H1 (cell line): Measurements from ENCODE around the gene ABCB11. TPM values are rescaled to one million over a fixed set of nuclear protein-coding genes. Genes with fewer than 3 reads are reported as not detected.

Experiments used
- CTCF ChIA-PET: fragments of 300-600 bp; sonication (Branson Sonifier 250); formaldehyde crosslinking; loops from one replicate; lab custom pipeline; 2021; ENCODE audit not compliant: partially characterized antibody; lab: Charles Lee
- POLR2A ChIA-PET: fragments of 300-600 bp; sonication (Branson Sonifier 250); formaldehyde crosslinking; loops from one replicate; lab custom pipeline; 2021; ENCODE audit warnings: inconsistent platforms; ENCODE audit not compliant: partially characterized antibody; lab: Charles Lee
- DNase-seq, 2 experiments: peaks; one replicate each; pipeline versions ENCODE4 v3.0.0 to v3.0.0-alpha.2; 2010 to 2022; ENCODE audit warnings: low spot score in 2 of 2, low read depth in 1 of 2, mixed read lengths in 1 of 2
- FAIRE-seq: peaks from 2 replicates; lab custom pipeline; 2011; peaks lifted over from hg19 to GRCh38; lab: Jason Lieb, UNC
- H2AFZ ChIP-seq: 2 replicates; pipeline ENCODE4 v1.8.1; 2012; ENCODE audit warnings: low read length, inconsistent platforms
- H2AK5ac ChIP-seq: 2 replicates; pipeline ENCODE4 v1.6.1; 2013; ENCODE audit warnings: low read depth, low read length
- H2BK120ac ChIP-seq: replicated peaks from 2 replicates; pipeline ENCODE3; 2013; ENCODE audit warnings: low read depth, low read length, inconsistent platforms
- H2BK12ac ChIP-seq: 2 replicates; pipeline ENCODE4 v1.6.1; 2013; ENCODE audit warnings: low read depth, low read length
- H2BK15ac ChIP-seq: 2 replicates; pipeline ENCODE4 v1.6.1; 2013; ENCODE audit warnings: low read length
- H2BK20ac ChIP-seq: 2 replicates; pipeline ENCODE4 v1.6.1; 2013; ENCODE audit warnings: low read length
- H2BK5ac ChIP-seq: 2 replicates; pipeline ENCODE4 v1.6.1; 2013; ENCODE audit warnings: low read depth, low read length
- H3K14ac ChIP-seq: 2 replicates; pipeline ENCODE4 v1.6.1; 2013; ENCODE audit warnings: inconsistent platforms; ENCODE audit not compliant: insufficient read length
- H3K18ac ChIP-seq: 2 replicates; pipeline ENCODE4 v1.6.1; 2013; ENCODE audit warnings: low read length; ENCODE audit errors: extremely low read depth
- H3K23ac ChIP-seq: 2 replicates; pipeline ENCODE4 v1.6.1; 2013; ENCODE audit warnings: inconsistent platforms; ENCODE audit not compliant: insufficient read length
- H3K23me2 ChIP-seq: 2 replicates; pipeline ENCODE4 v1.6.1; 2013; ENCODE audit warnings: low read depth, low read length
- H3K27ac ChIP-seq: 2 replicates; pipeline ENCODE4 v1.6.1; 2011; ENCODE audit warnings: low read depth, low read length, inconsistent platforms
- H3K27me3 ChIP-seq, 4 experiments: replicated peaks in 1 of 4; 1 replicate in 1 of 4; 2 replicates in 3 of 4; pipeline versions ENCODE4 v1.6.1 to v1.8.1; 2011 to 2013; ENCODE audit warnings: low read length in 3 of 4, mild to moderate bottlenecking in 3 of 4, inconsistent platforms in 2 of 4, mixed read lengths in 2 of 4, moderate library complexity in 1 of 4; ENCODE audit not compliant: control insufficient read depth in 3 of 4, insufficient read depth in 3 of 4; ENCODE audit errors: extremely low read depth in 1 of 4
- H3K36me3 ChIP-seq, 4 experiments: 2 replicates each; pipeline versions ENCODE4 v1.6.1 to v1.8.1; 2011 to 2013; ENCODE audit warnings: mild to moderate bottlenecking in 4 of 4, low read length in 3 of 4, moderate library complexity in 2 of 4, control low read depth in 1 of 4, inconsistent platforms in 1 of 4; ENCODE audit not compliant: insufficient read depth in 4 of 4, control insufficient read depth in 2 of 4
- H3K4ac ChIP-seq: replicated peaks from 2 replicates; pipeline ENCODE3; 2013; ENCODE audit warnings: low read length, low read depth, mixed read lengths, inconsistent platforms; ENCODE audit not compliant: insufficient read length
- H3K4me1 ChIP-seq, 4 experiments: replicated peaks in 1 of 4; 1 replicate in 1 of 4; 2 replicates in 3 of 4; pipeline versions ENCODE4 v1.6.1 to v1.8.1; 2011 to 2013; ENCODE audit warnings: low read length in 3 of 4, inconsistent platforms in 2 of 4, mixed read lengths in 1 of 4; ENCODE audit not compliant: insufficient read depth in 4 of 4, control insufficient read depth in 3 of 4
- H3K4me2 ChIP-seq, 2 experiments: 2 replicates each; pipeline versions ENCODE4 v1.6.1 to v1.8.1; 2011 to 2013; ENCODE audit warnings: low read depth in 2 of 2, low read length in 2 of 2, control low read depth in 1 of 2, inconsistent platforms in 1 of 2, mild to moderate bottlenecking in 1 of 2; ENCODE audit not compliant: insufficient read depth in 1 of 2
- H3K4me3 ChIP-seq, 4 experiments: fragments of 200-600, 300-600 bp in 1 of 4; sonication (generic), shearing (Covaris generic), sonication (Bioruptor Twin) in 1 of 4; 2 replicates each; pipeline versions ENCODE4 v1.5.1 to v1.8.1; 2011 to 2016; ENCODE audit warnings: low read length in 4 of 4, low read depth in 3 of 4, control low read depth in 2 of 4, inconsistent platforms in 2 of 4, mild to moderate bottlenecking in 2 of 4, mixed read lengths in 1 of 4, moderate library complexity in 1 of 4; ENCODE audit not compliant: insufficient read depth in 2 of 4; ENCODE audit errors: extremely low read depth in 1 of 4
- H3K56ac ChIP-seq: replicated peaks from 2 replicates; pipeline ENCODE3; 2013; ENCODE audit warnings: low read depth, mild to moderate bottlenecking, mixed read lengths, low read length, inconsistent platforms; ENCODE audit not compliant: insufficient read length
- H3K79me1 ChIP-seq: 2 replicates; pipeline ENCODE4 v1.6.1; 2013; ENCODE audit warnings: low read depth, low read length, control low read depth
- H3K79me2 ChIP-seq, 2 experiments: 2 replicates each; pipeline versions ENCODE4 v1.6.1 to v1.8.1; 2012 to 2013; ENCODE audit warnings: low read length in 2 of 2, mild to moderate bottlenecking in 2 of 2, inconsistent platforms in 1 of 2; ENCODE audit not compliant: insufficient read depth in 2 of 2, control insufficient read depth in 1 of 2
- H3K9ac ChIP-seq, 4 experiments: replicated peaks in 1 of 4; 1 replicate in 1 of 4; 2 replicates in 3 of 4; pipeline versions ENCODE4 v1.6.1 to v1.8.1; 2011 to 2013; ENCODE audit warnings: low read depth in 3 of 4, low read length in 3 of 4, control low read depth in 2 of 4, mild to moderate bottlenecking in 2 of 4, moderate library complexity in 2 of 4, inconsistent platforms in 1 of 4; ENCODE audit errors: extremely low read depth in 1 of 4
- H3K9me3 ChIP-seq, 2 experiments: 2 replicates each; pipeline versions ENCODE4 v1.6.1 to v1.8.1; 2012 to 2013; ENCODE audit warnings: mild to moderate bottlenecking in 2 of 2, moderate library complexity in 2 of 2, control low read depth in 1 of 2, inconsistent platforms in 1 of 2, low read depth in 1 of 2, low read length in 1 of 2, mixed read lengths in 1 of 2; ENCODE audit not compliant: insufficient read depth in 2 of 2
- H4K20me1 ChIP-seq, 2 experiments: replicated peaks in 1 of 2; 2 replicates each; pipeline versions ENCODE3 to v1.8.1; 2011 to 2013; ENCODE audit warnings: inconsistent platforms in 2 of 2, low read length in 2 of 2, mild to moderate bottlenecking in 1 of 2; ENCODE audit not compliant: insufficient read depth in 2 of 2, control insufficient read depth in 1 of 2
- H4K5ac ChIP-seq: 2 replicates; pipeline ENCODE4 v1.6.1; 2013; ENCODE audit warnings: low read length, low read depth, mixed read lengths, inconsistent platforms; ENCODE audit not compliant: insufficient read length
- H4K8ac ChIP-seq: 2 replicates; pipeline ENCODE4 v1.8.0; 2013; ENCODE audit warnings: mild to moderate bottlenecking, moderate library complexity, low read length, inconsistent platforms; ENCODE audit not compliant: insufficient read depth; ENCODE audit errors: extremely low read depth
- H4K91ac ChIP-seq: replicated peaks from 2 replicates; pipeline ENCODE3; 2013; ENCODE audit warnings: low read length, mixed read lengths, inconsistent platforms; ENCODE audit not compliant: insufficient read length
- GTF2F1 ChIP-seq: IDR thresholded peaks from 2 replicates; pipeline ENCODE4 v1.6.1; 2012; ENCODE audit warnings: low read depth, low read length, improper control_type of control experiment, borderline replicate concordance
- JUN ChIP-seq: IDR thresholded peaks from 2 replicates; pipeline ENCODE4 v1.6.1; 2011; ENCODE audit warnings: low read depth, mild to moderate bottlenecking, improper control_type of control experiment, low read length
- NANOG ChIP-seq: IDR thresholded peaks from 2 replicates; pipeline ENCODE4 v1.6.1; 2011; ENCODE audit warnings: low read length, low read depth, mild to moderate bottlenecking, inconsistent platforms; ENCODE audit not compliant: insufficient read depth, poor library complexity, severe bottlenecking
- SAP30 ChIP-seq: fragments of 300-600 bp; sonication (generic); IDR thresholded peaks from 2 replicates; pipeline ENCODE4 v1.7.1; 2012; ENCODE audit warnings: low read length, moderate library complexity, mild to moderate bottlenecking, inconsistent platforms; ENCODE audit not compliant: insufficient read depth, insufficient replicate concordance
- SIX5 ChIP-seq: IDR thresholded peaks from 2 replicates; pipeline ENCODE4 v1.6.1; 2011; ENCODE audit warnings: mild to moderate bottlenecking, low read depth, low read length
- WGBS, 2 experiments: shearing (Covaris generic) in 1 of 2; methylation state at CpG; one replicate each; pipeline versions ENCODE4 v1.1.6 to v1.1.7; 2013 to 2015; ENCODE audit warnings: low lambda C conversion rate in 2 of 2, mixed read lengths in 2 of 2, inconsistent platforms in 1 of 2, low coverage in 1 of 2, missing lambda C conversion rate in 1 of 2; ENCODE audit not compliant: insufficient replicate concordance in 2 of 2, insufficient coverage in 1 of 2, insufficient read length in 1 of 2; ENCODE audit errors: extremely low coverage in 1 of 2, missing lambda C conversion rate in 1 of 2; 5-methylcytosine and 5-hydroxymethylcytosine counted together
- polyA plus RNA-seq, 7 experiments: library from polyadenylated mRNA; depleted of rRNA in 3 of 7; stranded (reverse) in 5 of 7; unstranded in 2 of 7; fragments of >200 nt in 5 of 7; fragments of 200-250 nt in 2 of 7; gene quantifications; 1 replicate in 5 of 7; 2 replicates in 1 of 7; 4 replicates in 1 of 7; pipeline versions ENCODE4 v1.2.1 to v1.2.3, GENCODE V29; 2011 to 2013; ENCODE audit warnings: missing spikeins in 2 of 7, mixed read lengths in 2 of 7
- total RNA-seq: library from RNA; stranded (reverse); fragmentation: NEBNext Ultra II Directional; extraction: Animal tissue kit (Norgen Biotek cat#: 25700); gene quantifications from 2 replicates; pipeline ENCODE4 v1.2.1, GENCODE V29; 2021

ABCB11 gene
- total and polyA plus RNA-seq, 2 of the 8 experiments (the other 6 are each of a cell fraction or from before 2014, with no cell fraction given): not detected

DNA sequence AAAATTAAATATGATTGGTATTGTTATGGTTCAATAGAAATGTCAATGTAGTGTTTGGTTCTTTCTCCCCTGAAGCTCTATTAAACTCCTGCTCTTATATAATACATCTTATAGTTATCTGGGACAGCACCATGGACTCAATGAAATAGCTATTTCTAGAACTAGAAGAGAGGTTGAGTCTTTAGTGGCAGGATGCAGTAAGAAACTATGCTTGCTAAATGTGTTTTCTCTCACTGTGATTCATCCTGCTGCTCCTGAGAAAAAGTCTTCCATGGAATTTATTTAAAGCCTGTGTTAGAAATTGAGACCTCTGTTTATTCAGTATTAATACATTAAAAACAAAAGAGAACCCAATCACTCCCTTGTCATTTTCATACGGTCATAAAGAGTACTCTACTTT is 68.5 kb downstream of the ABCB11 start:
- Histone ChIP-seq H3K4ac (no peak overlapping the region), H4K8ac (no peak overlapping the region), H2BK15ac (no peak overlapping the region), H3K9ac (no peak overlapping the region), H3K79me2 (no peaks in the 10 kb centered on the region), H3K27ac (no peak overlapping the region), H2BK120ac (no peak overlapping the region), H3K56ac (no peak overlapping the region), H2AFZ (no peak overlapping the region), H2BK20ac (no peak overlapping the region), H2BK5ac (no peak overlapping the region), H3K18ac (no peak overlapping the region), H4K5ac (no peak overlapping the region), H3K23ac (no peak overlapping the region), H3K27me3 (no peaks in the 10 kb centered on the region), H3K4me3 (no peak overlapping the region), H2BK12ac (no peak overlapping the region), H3K14ac (no peak overlapping the region), H2AK5ac (no peak overlapping the region), H3K4me1 (no peaks in the 10 kb centered on the region), H3K9me3 (no peaks in the 10 kb centered on the region), H3K36me3 (no peaks in the 10 kb centered on the region), H4K20me1 (no peaks in the 10 kb centered on the region), H3K23me2 (no peaks in the 10 kb centered on the region), H3K79me1 (no peaks in the 10 kb centered on the region), H4K91ac (no peak overlapping the region), H3K4me2 (no peak overlapping the region)
- FAIRE-seq (no peak), DNase-seq (no peak)
- 90% methylated on average over 1 of the region's 1 CpG; no CpG with 5 or more reads in 1 of the 2 experiments for WGBS, 2 experiments
- CTCF ChIA-PET: interaction anchor here (0.6 to 6.7 kb wide), 8 partner anchors 11 to 187 kb away, joined by 3 to 48 read pairs (median 4); no protein-coding TSS in a partner anchor
- POLR2A ChIA-PET: no interaction called here
- TF ChIP-seq GTF2F1 (no peak), JUN (no peak), SIX5 (no peak), SAP30 (no peak), NANOG (no peak)
